HepG2 (cell line): Measurements from ENCODE around the gene MLST8. TPM values are rescaled to one million over a fixed set of nuclear protein-coding genes. Genes with fewer than 3 reads are reported as not detected.

Experiments
- ARNTL ChIP-seq: sonication (generic); formaldehyde crosslinking; IDR thresholded peaks from 2 replicates; pipeline ENCODE4 v1.4.0; 2020; ENCODE audit warnings: mild to moderate bottlenecking, missing genetic modification reagents
- GATA4 ChIP-seq: sonication (generic); IDR thresholded peaks from 2 replicates; pipeline ENCODE4 v1.6.1; 2016; ENCODE audit warnings: antibody characterized with exemption, low read depth, borderline replicate concordance
- HOXA5 ChIP-seq: sonication (generic); formaldehyde crosslinking; IDR thresholded peaks from 2 replicates; pipeline ENCODE4 v1.4.0; 2020; ENCODE audit warnings: missing genetic modification reagents
- KMT2A ChIP-seq: sonication (generic); formaldehyde crosslinking; IDR thresholded peaks from 2 replicates; pipeline ENCODE4 v1.4.0; 2020; ENCODE audit warnings: missing genetic modification reagents
- MED1 ChIP-seq: sonication (generic); formaldehyde crosslinking; IDR thresholded peaks from 2 replicates; pipeline ENCODE4 v1.4.0; 2020; ENCODE audit warnings: missing genetic modification reagents
- NFYC ChIP-seq: IDR thresholded peaks from 2 replicates; pipeline ENCODE4 v1.6.1; 2016; ENCODE audit warnings: missing genetic modification reagents, missing compliant biosample characterization
- NONO ChIP-seq, 2 experiments: fragments of 450-650 bp in 1 of 2; sonication (generic) in 1 of 2; formaldehyde crosslinking in 1 of 2; IDR thresholded peaks in 1 of 2; conservative IDR thresholded peaks in 1 of 2; 2 replicates each; pipeline versions ENCODE4 v1.6.1 to v1.8.0; 2017 to 2022; ENCODE audit warnings: mild to moderate bottlenecking in 1 of 2, missing genetic modification reagents in 1 of 2, moderate library complexity in 1 of 2
- NR2C2 ChIP-seq: sonication (generic); formaldehyde crosslinking; IDR thresholded peaks from 2 replicates; pipeline ENCODE4 v1.4.0; 2020; ENCODE audit warnings: missing genetic modification reagents, mild to moderate bottlenecking, moderate library complexity, borderline replicate concordance
- NR2F6 ChIP-seq, 2 experiments: IDR thresholded peaks; 2 replicates each; pipeline ENCODE4 v1.6.1; 2016; ENCODE audit warnings: antibody characterized with exemption in 1 of 2, mild to moderate bottlenecking in 1 of 2
- RBM22 ChIP-seq: fragments of 200-400 bp; formaldehyde crosslinking; optimal IDR thresholded peaks from 2 replicates; pipeline ENCODE3; 2017; ENCODE audit warnings: mild to moderate bottlenecking, low read length, moderate library complexity
- SALL1 ChIP-seq: sonication (generic); formaldehyde crosslinking; IDR thresholded peaks from 2 replicates; pipeline ENCODE4 v1.8.0; 2022; ENCODE audit warnings: mild to moderate bottlenecking, missing genetic modification reagents
- SP5 ChIP-seq: IDR thresholded peaks from 2 replicates; pipeline ENCODE4 v1.6.1; 2016; ENCODE audit warnings: low read depth, borderline replicate concordance
- SRF ChIP-seq: IDR thresholded peaks from 2 replicates; pipeline ENCODE4 v1.6.1; 2011; ENCODE audit warnings: mild to moderate bottlenecking, low read depth, low read length, moderate library complexity
- TP53 ChIP-seq: sonication (generic); formaldehyde crosslinking; conservative IDR thresholded peaks from 2 replicates; pipeline ENCODE4 v1.4.0; 2020; ENCODE audit warnings: missing genetic modification reagents
- ZNF234 ChIP-seq: sonication (generic); formaldehyde crosslinking; conservative IDR thresholded peaks from 2 replicates; pipeline ENCODE4 v1.5.1; 2020; ENCODE audit warnings: mild to moderate bottlenecking, missing genetic modification reagents
- ZNF564 ChIP-seq: sonication (generic); formaldehyde crosslinking; IDR thresholded peaks from 2 replicates; pipeline ENCODE4 v1.8.1; 2023; ENCODE audit warnings: mild to moderate bottlenecking, missing genetic modification reagents
- ZNF670 ChIP-seq: sonication (generic); formaldehyde crosslinking; IDR thresholded peaks from 2 replicates; pipeline ENCODE4 v1.8.0; 2022; ENCODE audit warnings: mild to moderate bottlenecking, missing genetic modification reagents, borderline replicate concordance
- ZNF788 ChIP-seq: sonication (generic); formaldehyde crosslinking; IDR thresholded peaks from 2 replicates; pipeline ENCODE4 v1.5.0; 2020; ENCODE audit warnings: mild to moderate bottlenecking, missing genetic modification reagents, borderline replicate concordance
- polyA plus RNA-seq, 8 experiments: library from polyadenylated mRNA; depleted of rRNA in 3 of 8; stranded (reverse) in 7 of 8; unstranded in 1 of 8; fragments of >200 nt; fragmentation: Illumina TruSeq in 4 of 8; extraction: Trizol in 4 of 8; gene quantifications; 2 replicates each; pipeline versions ENCODE4 v1.2.1 to v1.2.3, GENCODE V29; 2011 to 2016; ENCODE audit warnings: low read depth in 4 of 8, missing spikeins in 1 of 8, mixed read lengths in 1 of 8; ENCODE audit not compliant: insufficient read depth in 1 of 8
- total RNA-seq, 5 experiments: library from RNA; depleted of rRNA; stranded (reverse); fragments of >200 nt; fragmentation: Illumina TruSeq; extraction: Trizol; gene quantifications; 2 replicates each; pipeline ENCODE4 v1.2.3, GENCODE V29; 2016; ENCODE audit warnings: low read depth in 1 of 5
- TF ChIP-seq, protein P1 (sequence below): sonication (generic); formaldehyde crosslinking; IDR thresholded peaks from 2 replicates; pipeline ENCODE4 v1.9.0; 2021; ENCODE audit warnings: missing genetic modification reagents, borderline replicate concordance
- TF ChIP-seq, protein P2 (sequence below): sonication (generic); formaldehyde crosslinking; IDR thresholded peaks from 2 replicates; pipeline ENCODE4 v1.5.1; 2020; ENCODE audit warnings: mild to moderate bottlenecking, missing genetic modification reagents, borderline replicate concordance
- TF ChIP-seq, protein P3 (sequence below): sonication (generic); formaldehyde crosslinking; IDR thresholded peaks from 2 replicates; pipeline ENCODE4 v1.8.1; 2023; ENCODE audit warnings: missing genetic modification reagents, mild to moderate bottlenecking, borderline replicate concordance
- TF ChIP-seq, protein P4 (sequence below): sonication (generic); formaldehyde crosslinking; IDR thresholded peaks from 2 replicates; pipeline ENCODE4 v1.4.0; 2020; ENCODE audit warnings: missing genetic modification reagents, mild to moderate bottlenecking, borderline replicate concordance

The MLST8 gene
- total and polyA plus RNA-seq, 2 of the 13 experiments (the other 11 are each of a cell fraction or from before 2014, with no cell fraction given) = 30.8 to 72.7 TPM

DNA sequence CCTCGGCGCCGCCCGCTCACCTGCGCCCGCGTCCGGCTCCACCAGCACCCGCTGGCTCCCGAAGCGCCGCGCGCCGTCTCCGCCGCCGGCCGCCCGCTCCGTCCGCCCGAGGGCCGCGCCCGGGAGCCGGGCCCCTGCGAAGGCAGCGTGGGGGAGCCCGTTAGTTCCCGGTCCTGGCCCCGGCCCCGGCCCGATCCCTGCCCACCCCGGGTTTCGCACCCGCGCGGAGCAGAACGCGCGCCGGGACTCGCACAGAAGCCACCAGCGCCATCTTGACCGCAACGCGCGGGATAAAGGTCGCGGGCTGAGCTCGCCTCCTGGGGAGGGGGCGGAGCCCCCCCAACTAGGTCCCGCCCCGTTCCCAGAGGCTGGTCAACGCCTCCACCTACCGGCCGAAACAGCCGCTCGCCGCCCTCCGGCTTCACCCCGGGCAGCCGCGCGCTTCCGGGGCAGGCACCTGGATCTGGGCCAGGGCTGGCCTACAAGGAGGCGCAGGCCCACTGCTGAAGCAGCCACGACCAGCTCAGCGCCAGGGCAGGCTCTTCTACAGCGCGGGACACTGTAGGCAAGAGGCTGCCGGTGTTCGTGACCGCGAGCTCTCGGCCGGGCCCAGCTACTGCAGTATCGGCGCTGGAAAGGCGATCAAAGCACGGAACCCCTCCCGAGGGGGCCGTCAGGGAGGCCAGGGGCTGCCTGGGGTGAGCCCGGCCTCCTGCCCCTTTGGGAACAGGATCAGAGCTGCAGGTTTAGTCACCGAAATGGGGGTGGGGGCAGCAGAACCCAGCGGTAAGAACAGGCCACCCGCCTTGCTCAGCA, 46.2 kb downstream of the MLST8 start, which contains the start of gene ECI1 (continued):
- TF ChIP-seq SRF (no peak), NR2C2 (peak; percentile 89), ZNF564 (peak; percentile 89), HOXA5 (CRISPR knock-in tag) (peak; percentile 91), TP53 (CRISPR knock-in tag) (peak; percentile 55; the same call in 1 of the 2 replicates), SP5 (CRISPR knock-in tag) (peak; percentile 87), RBM22 (peak; percentile 81), SALL1 (CRISPR knock-in tag) (peak; percentile 71), ZNF234 (0 out of 2 replicates have a peak, but pooled peaks have one; percentile 58), NONO (IDR thresholded peaks at IDR 0.05) (no peak), NONO (CRISPR knock-in tag; conservative IDR thresholded peaks at IDR 0.05) (peak; percentile 91), KMT2A (CRISPR knock-in tag) (peak; percentile 86), ZNF670 (CRISPR knock-in tag) (peak; percentile 81), NR2F6 (IDR thresholded peaks at IDR 0.05) (peak; percentile 37; the same call in 1 of the 2 replicates), NR2F6 (CRISPR knock-in tag; IDR thresholded peaks at IDR 0.05) (peak; percentile 87), GATA4 (peak; percentile 67; the same call in 1 of the 2 replicates), MED1 (peak; percentile 87), ZNF788 (peak; percentile 88; the same call in 1 of the 2 replicates), ARNTL (CRISPR knock-in tag) (peak; percentile 41; the same call in 1 of the 2 replicates), NFYC (CRISPR knock-in tag) (peak; percentile 44; the same call in 1 of the 2 replicates)
- TF ChIP-seq, protein P1, sequence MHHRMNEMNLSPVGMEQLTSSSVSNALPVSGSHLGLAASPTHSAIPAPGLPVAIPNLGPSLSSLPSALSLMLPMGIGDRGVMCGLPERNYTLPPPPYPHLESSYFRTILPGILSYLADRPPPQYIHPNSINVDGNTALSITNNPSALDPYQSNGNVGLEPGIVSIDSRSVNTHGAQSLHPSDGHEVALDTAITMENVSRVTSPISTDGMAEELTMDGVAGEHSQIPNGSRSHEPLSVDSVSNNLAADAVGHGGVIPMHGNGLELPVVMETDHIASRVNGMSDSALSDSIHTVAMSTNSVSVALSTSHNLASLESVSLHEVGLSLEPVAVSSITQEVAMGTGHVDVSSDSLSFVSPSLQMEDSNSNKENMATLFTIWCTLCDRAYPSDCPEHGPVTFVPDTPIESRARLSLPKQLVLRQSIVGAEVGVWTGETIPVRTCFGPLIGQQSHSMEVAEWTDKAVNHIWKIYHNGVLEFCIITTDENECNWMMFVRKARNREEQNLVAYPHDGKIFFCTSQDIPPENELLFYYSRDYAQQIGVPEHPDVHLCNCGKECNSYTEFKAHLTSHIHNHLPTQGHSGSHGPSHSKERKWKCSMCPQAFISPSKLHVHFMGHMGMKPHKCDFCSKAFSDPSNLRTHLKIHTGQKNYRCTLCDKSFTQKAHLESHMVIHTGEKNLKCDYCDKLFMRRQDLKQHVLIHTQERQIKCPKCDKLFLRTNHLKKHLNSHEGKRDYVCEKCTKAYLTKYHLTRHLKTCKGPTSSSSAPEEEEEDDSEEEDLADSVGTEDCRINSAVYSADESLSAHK (CRISPR knock-in tag) = no peak
- TF ChIP-seq, protein P2, sequence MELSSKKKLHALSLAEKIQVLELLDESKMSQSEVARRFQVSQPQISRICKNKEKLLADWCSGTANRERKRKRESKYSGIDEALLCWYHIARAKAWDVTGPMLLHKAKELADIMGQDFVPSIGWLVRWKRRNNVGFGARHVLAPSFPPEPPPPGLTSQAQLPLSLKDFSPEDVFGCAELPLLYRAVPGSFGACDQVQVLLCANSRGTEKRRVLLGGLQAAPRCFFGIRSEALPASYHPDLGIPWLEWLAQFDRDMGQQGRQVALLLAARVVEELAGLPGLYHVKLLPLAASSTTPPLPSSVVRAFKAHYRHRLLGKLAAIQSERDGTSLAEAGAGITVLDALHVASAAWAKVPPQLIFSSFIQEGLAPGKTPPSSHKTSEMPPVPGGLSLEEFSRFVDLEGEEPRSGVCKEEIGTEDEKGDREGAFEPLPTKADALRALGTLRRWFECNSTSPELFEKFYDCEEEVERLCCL (CRISPR knock-in tag) = no peak
- TF ChIP-seq, protein P3, sequence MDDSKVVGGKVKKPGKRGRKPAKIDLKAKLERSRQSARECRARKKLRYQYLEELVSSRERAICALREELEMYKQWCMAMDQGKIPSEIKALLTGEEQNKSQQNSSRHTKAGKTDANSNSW = peak; percentile 62; the same call in 1 of the 2 replicates
- TF ChIP-seq, protein P4, sequence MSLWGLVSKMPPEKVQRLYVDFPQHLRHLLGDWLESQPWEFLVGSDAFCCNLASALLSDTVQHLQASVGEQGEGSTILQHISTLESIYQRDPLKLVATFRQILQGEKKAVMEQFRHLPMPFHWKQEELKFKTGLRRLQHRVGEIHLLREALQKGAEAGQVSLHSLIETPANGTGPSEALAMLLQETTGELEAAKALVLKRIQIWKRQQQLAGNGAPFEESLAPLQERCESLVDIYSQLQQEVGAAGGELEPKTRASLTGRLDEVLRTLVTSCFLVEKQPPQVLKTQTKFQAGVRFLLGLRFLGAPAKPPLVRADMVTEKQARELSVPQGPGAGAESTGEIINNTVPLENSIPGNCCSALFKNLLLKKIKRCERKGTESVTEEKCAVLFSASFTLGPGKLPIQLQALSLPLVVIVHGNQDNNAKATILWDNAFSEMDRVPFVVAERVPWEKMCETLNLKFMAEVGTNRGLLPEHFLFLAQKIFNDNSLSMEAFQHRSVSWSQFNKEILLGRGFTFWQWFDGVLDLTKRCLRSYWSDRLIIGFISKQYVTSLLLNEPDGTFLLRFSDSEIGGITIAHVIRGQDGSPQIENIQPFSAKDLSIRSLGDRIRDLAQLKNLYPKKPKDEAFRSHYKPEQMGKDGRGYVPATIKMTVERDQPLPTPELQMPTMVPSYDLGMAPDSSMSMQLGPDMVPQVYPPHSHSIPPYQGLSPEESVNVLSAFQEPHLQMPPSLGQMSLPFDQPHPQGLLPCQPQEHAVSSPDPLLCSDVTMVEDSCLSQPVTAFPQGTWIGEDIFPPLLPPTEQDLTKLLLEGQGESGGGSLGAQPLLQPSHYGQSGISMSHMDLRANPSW (CRISPR knock-in tag) = peak; percentile 69; the same call in 1 of the 2 replicates
